Pancreas (tissue), 10 donors: ENCODE results near the gene PIGN. TPM values are rescaled to one million over a fixed set of nuclear protein-coding genes. Genes with fewer than 3 reads are reported as not detected.

Experiments used
- ATAC-seq, 4 donors: fragments of 200-7000 bp; cut with Tn5 transposase; one replicate each; pipeline versions ENCODE4 v1.8.0 to v1.9.1; 2020; ENCODE audit warnings: mild to moderate bottlenecking in 4 of 4, moderate library complexity in 4 of 4
- DNase-seq, 6 donors: peaks; one replicate each; pipeline ENCODE4 v3.0.0-alpha.2; 2020
- FAIRE-seq: peaks from 2 replicates; lab custom pipeline; 2012; peaks lifted over from hg19 to GRCh38; lab: Jason Lieb, UNC
- H3K27ac ChIP-seq, 4 donors: fragments of 200-600 bp; sonication (generic); 1 replicate in 3 of 4; 2 replicates in 1 of 4; pipeline versions ENCODE4 v1.5.0 to v1.8.0; 2020
- H3K27me3 ChIP-seq, 4 donors: fragments of 200-600 bp; one replicate each; pipeline ENCODE4 v1.8.0; 2021
- H3K36me3 ChIP-seq, 3 donors: fragments of 200-600 bp; sonication (generic) in 1 of 3; one replicate each; pipeline versions ENCODE4 v1.5.0 to v1.8.0; 2020 to 2021
- H3K4me1 ChIP-seq, 3 donors: fragments of 200-600 bp; one replicate each; pipeline ENCODE4 v1.8.0; 2021
- H3K4me3 ChIP-seq, 4 donors: fragments of 200-600 bp; sonication (generic) in 2 of 4; one replicate each; pipeline versions ENCODE4 v1.5.0 to v1.8.0; 2020 to 2021
- H3K9me3 ChIP-seq, 4 donors: fragments of 200-600 bp; one replicate each; pipeline ENCODE4 v1.8.0; 2021
- CTCF ChIP-seq, 4 donors: fragments of 200-600 bp; sonication (generic) in 3 of 4; IDR thresholded peaks; one replicate each; pipeline versions ENCODE4 v1.5.0 to v1.8.0; 2021; ENCODE audit warnings: antibody characterized with exemption in 4 of 4
- WGBS, 2 donors: extraction: QIAGEN DNeasy Blood & Tissue Kit; methylation state at CpG; one replicate each; pipeline ENCODE4 v1.1.7; 2013; 5-methylcytosine and 5-hydroxymethylcytosine counted together
- intact Hi-C, 3 donors: fragments of 100-400 bp; cut with DNase I; formaldehyde crosslinking; loops; one replicate each; pipeline versions ENCODE4 v1.11.1 to v1.14.2; 2022
- polyA plus RNA-seq, 2 donors: library from polyadenylated mRNA; stranded (reverse); fragments of 200-250 nt; gene quantifications; one replicate each; pipeline ENCODE4 v1.2.3, GENCODE V29; 2013
- total RNA-seq, 6 donors: library from RNA; stranded (reverse); fragmentation: NEBNext Ultra II Directional in 4 of 6; extraction: Animal tissue kit (Norgen Biotek cat#: 25700) in 4 of 6; gene quantifications; one replicate each; pipeline versions ENCODE4 v1.2.1 to v1.2.4, GENCODE V29; 2021 to 2023
- donor health status: healthy with polysubstance abuse.
- donor health status: DM: no; HTN: no; CAD: no; lungs with moderate emphysema.
- donor health status: DM: no; HTN: no; CAD: no.
- donor health status: control.
- donor health status: control.
- donor health status: Bipolar disorder and iron deficiency.
- donor health status: DM: yes; HTN: yes; CAD: no.
- donor health status: DM: no; HTN: no; CAD: no.
- donor health status: DM: no; HTN: no; CAD: no.
- donor health status: DM: yes; HTN: yes; CAD: no.

PIGN gene
- total and polyA plus RNA-seq, 8 donors: 3.1 to 23.1 (median 17.1) TPM

GRCh38 chr18:61992923-61993322 is 193.9 kb downstream of the PIGN start:
- DNase-seq (no peak), ATAC-seq (peak in 3 of 4 donors; percentile 62 to 89 (median 84)), FAIRE-seq (no peak)
- Histone ChIP-seq H3K4me1 (peaks cover 0 to 10% (median 0%) of the 10 kb centered on the region in 3 donors), H3K9me3 (no peaks in the 10 kb centered on the region), H3K27ac (peak overlapping the region in 2 of 4 donors; percentile 29 to 30), H3K27me3 (no peaks in the 10 kb centered on the region), H3K4me3 (no peak overlapping the region), H3K36me3 (no peaks in the 10 kb centered on the region)
- 0 to 3% methylated on average over 2 of the region's 2 CpGs for WGBS, 2 donors
- intact Hi-C loops: no loop called here
- no peak for TF ChIP-seq CTCF (IDR thresholded peaks at IDR 0.05)

GRCh38 chr18:61992285-61992684 is 194.6 kb downstream of the PIGN start:
- no peaks in the 10 kb centered on the region for H3K9me3 ChIP-seq
- H3K27ac ChIP-seq: peak overlapping the region in 2 of 4 donors; percentile 29 to 30
- no peaks in the 10 kb centered on the region for H3K36me3 ChIP-seq
- no peaks in the 10 kb centered on the region for H3K27me3 ChIP-seq
- intact Hi-C loops: no loop called here
- DNase-seq: no peak
- H3K4me3 ChIP-seq: no peak overlapping the region
- no peak for FAIRE-seq
- WGBS, 2 donors: 88% methylated on average over 1 of the region's 1 CpG
- peak in 2 of 4 donors; percentile 73 to 87 for ATAC-seq
- peaks cover 0 to 10% (median 0%) of the 10 kb centered on the region in 3 donors for H3K4me1 ChIP-seq
- TF ChIP-seq CTCF (IDR thresholded peaks at IDR 0.05): no peak

- Histone ChIP-seq H3K9me3 (no peaks in the 10 kb centered on the region), H3K36me3 (no peaks in the 10 kb centered on the region), H3K27me3 (no peaks in the 10 kb centered on the region), H3K27ac (no peak overlapping the region), H3K4me3 (no peak overlapping the region), H3K4me1 (peaks cover 0 to 10% (median 0%) of the 10 kb centered on the region in 3 donors)
- FAIRE-seq (no peak), DNase-seq (no peak), ATAC-seq (no peak)
- no peak for TF ChIP-seq CTCF (IDR thresholded peaks at IDR 0.05)
- WGBS, 2 donors: 83 to 89% methylated on average over 1 of the region's 1 CpG
- intact Hi-C loops: no loop called here
These were observed 195.0 kb downstream of the PIGN start for GRCh38 chr18:61991836-61992235.

- intact Hi-C loops: no loop called here
- no peak overlapping the region for H3K27ac ChIP-seq
- DNase-seq: no peak
- no peaks in the 10 kb centered on the region for H3K36me3 ChIP-seq
- no peak overlapping the region for H3K4me3 ChIP-seq
- peaks cover 0 to 10% (median 0%) of the 10 kb centered on the region in 3 donors for H3K4me1 ChIP-seq
- FAIRE-seq: no peak
- no peak for ATAC-seq
- H3K9me3 ChIP-seq: no peaks in the 10 kb centered on the region
- no peaks in the 10 kb centered on the region for H3K27me3 ChIP-seq
- WGBS, 2 donors: 85 to 92% methylated on average over 3 of the region's 3 CpGs
- TF ChIP-seq CTCF (IDR thresholded peaks at IDR 0.05): no peak
These were observed 195.7 kb downstream of the PIGN start for GRCh38 chr18:61991201-61991600.

Other genes starting within 250 kb of the PIGN start
- gene RELCH, start 199 bp upstream of the PIGN start, total RNA-seq: 10 to 100 TPM in 4 of 6 donors, 1 to 10 TPM in 2; 9.4 to 18.2 (median 12.6) TPM
- gene RELCH, start 199 bp upstream of the PIGN start, polyA plus RNA-seq: 10 to 100 TPM in 1 of 2 donors, 1 to 10 TPM in 1; 8.1 to 13.2 TPM
- gene TNFRSF11A, start 138.3 kb upstream of the PIGN start, total RNA-seq: 1 to 10 TPM in 5 of 6 donors, under 1 TPM in 1; 0.98 to 6.2 (median 3.7) TPM
- 1 to 10 TPM in 1 of 2 donors, under 1 TPM in 1; 0.80 to 3.2 TPM for gene TNFRSF11A, start 138.3 kb upstream of the PIGN start, polyA plus RNA-seq